ENCODE measurements around the gene CENPQ. TPM values are rescaled to one million over a fixed set of nuclear protein-coding genes. Genes with fewer than 3 reads are reported as not detected.

CENPQ gene
- total RNA-seq, 1 donor from 2014 or later = 3.8 TPM

DNA sequence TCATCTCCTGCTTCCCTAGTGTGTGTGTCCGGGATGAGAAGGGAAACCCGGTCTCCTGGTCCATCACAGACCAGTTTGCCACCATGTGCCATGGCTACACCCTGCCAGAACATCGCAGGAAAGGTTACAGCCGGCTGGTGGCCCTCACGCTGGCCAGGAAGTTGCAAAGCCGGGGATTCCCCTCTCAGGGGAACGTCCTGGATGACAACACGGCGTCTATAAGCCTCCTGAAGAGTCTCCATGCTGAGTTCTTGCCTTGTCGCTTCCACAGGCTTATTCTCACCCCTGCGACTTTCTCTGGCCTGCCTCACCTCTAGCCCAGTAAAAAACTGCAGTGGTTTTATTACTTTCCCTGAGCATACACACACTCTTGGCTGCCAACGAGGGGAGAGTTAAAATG is 63.4 kb downstream of the CENPQ start:
- intact Hi-C loops (cut with DNase I) = no loop called here

DNA sequence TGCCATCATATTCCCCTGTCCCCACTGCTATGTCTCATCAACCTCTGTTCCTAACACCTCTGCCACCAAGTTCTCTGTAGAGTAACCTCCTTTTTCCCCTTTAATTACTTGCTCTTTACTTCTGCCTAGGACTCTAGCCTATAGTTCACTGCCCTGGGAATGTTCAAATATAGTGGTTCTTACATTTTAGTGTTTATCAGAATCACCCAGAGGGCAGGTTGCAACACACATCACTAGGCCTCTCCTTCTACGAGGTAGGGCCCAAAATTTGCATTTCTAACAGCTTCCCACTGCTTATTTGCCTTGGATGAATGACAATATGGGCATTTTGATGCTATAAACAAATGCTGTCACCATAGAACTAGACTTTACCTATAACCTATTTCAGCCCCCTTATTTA is 64.2 kb downstream of the CENPQ start:
- Histone ChIP-seq H3K36me3 (no peaks in the 10 kb centered on the region), H3K27me3 (no peaks in the 10 kb centered on the region), H3K4me3 (no peak overlapping the region), H3K4me1 (no peaks in the 10 kb centered on the region), H3K9me3 (no peaks in the 10 kb centered on the region), H3K27ac (no peak overlapping the region)
- intact Hi-C loops (cut with DNase I) = no loop called here
- TF ChIP-seq, protein P1, sequence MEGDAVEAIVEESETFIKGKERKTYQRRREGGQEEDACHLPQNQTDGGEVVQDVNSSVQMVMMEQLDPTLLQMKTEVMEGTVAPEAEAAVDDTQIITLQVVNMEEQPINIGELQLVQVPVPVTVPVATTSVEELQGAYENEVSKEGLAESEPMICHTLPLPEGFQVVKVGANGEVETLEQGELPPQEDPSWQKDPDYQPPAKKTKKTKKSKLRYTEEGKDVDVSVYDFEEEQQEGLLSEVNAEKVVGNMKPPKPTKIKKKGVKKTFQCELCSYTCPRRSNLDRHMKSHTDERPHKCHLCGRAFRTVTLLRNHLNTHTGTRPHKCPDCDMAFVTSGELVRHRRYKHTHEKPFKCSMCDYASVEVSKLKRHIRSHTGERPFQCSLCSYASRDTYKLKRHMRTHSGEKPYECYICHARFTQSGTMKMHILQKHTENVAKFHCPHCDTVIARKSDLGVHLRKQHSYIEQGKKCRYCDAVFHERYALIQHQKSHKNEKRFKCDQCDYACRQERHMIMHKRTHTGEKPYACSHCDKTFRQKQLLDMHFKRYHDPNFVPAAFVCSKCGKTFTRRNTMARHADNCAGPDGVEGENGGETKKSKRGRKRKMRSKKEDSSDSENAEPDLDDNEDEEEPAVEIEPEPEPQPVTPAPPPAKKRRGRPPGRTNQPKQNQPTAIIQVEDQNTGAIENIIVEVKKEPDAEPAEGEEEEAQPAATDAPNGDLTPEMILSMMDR (IDR thresholded peaks at IDR 0.05) = no peak
- ATAC-seq (no peak), DNase-seq (no peak)

More for the DNA sequence above, 63.4 kb downstream of the CENPQ start:
- no peaks in the 10 kb centered on the region for H3K36me3 ChIP-seq
- TF ChIP-seq, protein P1 (IDR thresholded peaks at IDR 0.05) = no peak
- H3K4me3 ChIP-seq = no peak overlapping the region
- no peak overlapping the region for H3K27ac ChIP-seq
- no peaks in the 10 kb centered on the region for H3K4me1 ChIP-seq
- DNase-seq = no peak
- no peak for ATAC-seq
- H3K27me3 ChIP-seq = no peaks in the 10 kb centered on the region
- H3K9me3 ChIP-seq = no peaks in the 10 kb centered on the region

DNA sequence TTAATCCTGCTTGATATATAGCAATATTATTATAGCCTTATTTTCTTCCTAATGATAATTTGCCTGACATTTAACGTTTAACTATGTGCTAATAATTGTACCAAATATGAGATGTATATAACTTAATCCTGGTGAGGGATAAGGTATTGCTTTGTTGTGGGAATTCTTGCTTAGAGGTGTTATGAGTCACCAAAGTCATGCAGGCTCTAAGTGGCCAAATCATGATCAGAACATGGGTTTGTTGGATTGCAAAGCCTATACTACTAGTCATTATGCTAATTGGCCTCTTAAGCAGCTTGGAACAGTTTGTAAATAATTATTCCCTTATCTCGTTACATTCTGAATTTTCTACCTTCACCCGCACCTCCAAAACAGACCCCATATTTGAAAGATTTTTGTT is 65.4 kb downstream of the CENPQ start:
- DNase-seq (no peak), ATAC-seq (no peak)
- H3K27me3 ChIP-seq = no peaks in the 10 kb centered on the region
- no peaks in the 10 kb centered on the region for H3K4me1 ChIP-seq
- H3K4me3 ChIP-seq = no peak overlapping the region
- H3K9me3 ChIP-seq = no peaks in the 10 kb centered on the region
- H3K36me3 ChIP-seq = no peaks in the 10 kb centered on the region
- TF ChIP-seq, protein P1 (IDR thresholded peaks at IDR 0.05) = no peak
- no peak overlapping the region for H3K27ac ChIP-seq
- intact Hi-C loops (cut with DNase I) = no loop called here

DNA sequence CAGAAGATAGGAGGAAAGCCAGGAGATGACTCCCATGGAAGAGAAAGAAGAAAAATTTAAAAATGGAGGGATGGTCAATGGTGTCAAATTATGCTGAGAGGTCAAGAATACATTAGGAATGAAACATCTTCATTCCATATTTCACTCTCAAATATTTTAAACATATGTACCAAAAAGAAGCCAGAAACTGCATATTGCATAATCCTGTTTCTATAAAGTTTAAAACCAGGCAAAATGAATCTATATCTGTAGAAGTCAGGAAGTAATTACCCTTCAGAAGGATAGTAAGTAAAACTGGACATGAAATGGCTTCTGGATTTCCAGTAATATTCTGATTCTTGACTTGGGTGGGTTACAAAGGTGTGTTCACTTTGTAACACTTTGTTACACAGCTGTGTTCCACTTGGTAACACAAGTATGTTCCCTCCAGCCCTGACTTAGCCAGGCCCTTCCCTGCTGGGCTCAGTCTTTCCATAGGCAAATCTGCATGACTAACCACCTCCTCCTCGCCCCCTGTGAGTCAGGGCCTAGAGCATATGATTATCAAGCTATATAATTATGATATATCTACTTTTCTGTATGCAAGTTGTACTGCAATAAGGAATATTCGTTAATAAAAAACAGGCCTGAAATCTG is 67.1 kb downstream of the CENPQ start:
- TF ChIP-seq, protein P1 (IDR thresholded peaks at IDR 0.05) = no peak
- Histone ChIP-seq H3K27ac (no peak overlapping the region), H3K36me3 (no peaks in the 10 kb centered on the region), H3K9me3 (no peaks in the 10 kb centered on the region), H3K27me3 (no peaks in the 10 kb centered on the region), H3K4me3 (no peak overlapping the region), H3K4me1 (no peaks in the 10 kb centered on the region)
- intact Hi-C loops (cut with DNase I) = no loop called here
- ATAC-seq = no peak
- no peak for DNase-seq

DNA sequence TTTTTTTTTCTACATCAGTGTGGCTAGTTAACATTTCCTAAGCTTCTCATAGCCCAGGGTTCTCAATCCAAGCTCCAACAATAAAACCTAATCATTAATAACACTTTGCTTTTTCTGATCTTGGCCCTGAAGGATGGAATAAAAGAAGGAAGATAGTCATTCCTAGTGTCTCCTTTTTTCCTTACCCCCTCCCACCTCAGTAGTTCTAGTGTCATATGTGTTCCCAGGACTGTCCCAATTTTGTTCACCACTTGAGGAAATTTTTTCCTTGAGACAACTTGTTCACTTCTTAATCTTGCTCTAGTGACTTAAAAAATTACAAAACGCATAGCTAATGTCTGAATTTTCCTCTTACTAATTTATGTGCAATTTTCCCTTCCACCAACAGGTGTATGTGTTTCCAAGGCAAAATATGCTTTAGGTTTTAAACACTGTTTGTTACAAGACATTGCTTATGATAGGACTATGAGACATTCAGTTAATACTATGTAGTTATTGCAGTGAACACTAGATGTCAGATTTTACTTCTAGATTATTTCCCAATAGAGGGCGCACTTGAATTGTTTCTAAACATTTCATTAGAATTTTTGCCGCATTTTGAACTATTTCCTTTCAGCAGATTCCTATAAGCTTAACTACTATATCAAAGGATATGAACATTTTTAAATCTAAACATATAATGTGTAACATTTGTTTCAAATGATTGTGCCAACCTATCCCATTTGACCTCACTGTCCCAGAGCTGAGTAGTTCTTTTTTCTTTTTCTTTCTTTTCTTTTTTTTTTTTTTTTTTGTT is 68.8 kb downstream of the CENPQ start:
- intact Hi-C loops (cut with DNase I) = no loop called here
- Histone ChIP-seq H3K27me3 (no peaks in the 10 kb centered on the region), H3K27ac (no peak overlapping the region), H3K4me1 (no peaks in the 10 kb centered on the region), H3K36me3 (no peaks in the 10 kb centered on the region), H3K9me3 (no peaks in the 10 kb centered on the region), H3K4me3 (no peak overlapping the region)
- DNase-seq (no peak), ATAC-seq (peak; percentile 76)
- TF ChIP-seq, protein P1 (IDR thresholded peaks at IDR 0.05) = peak; percentile 78
